ELF-1 (cell line): ENCODE data around the gene PDE3B.
"Not testable (repeated sequence)": the region's sequence is repeated elsewhere in the genome, so short reads cannot be mapped to it uniquely, and the experiment has no call there.

Experiments used
- DNase-seq: peaks from one replicate; pipeline ENCODE4 v3.0.0-alpha.2; 2016; ENCODE audit warnings: low read depth, low spot score

The PDE3B gene

GRCh38 chr11:14643697-14644225 lies at the start of gene PDE3B:
Gene PDE3B, plus strand, starts transcription at chr11:14643804. Its CDS starts 272 bp downstream, at chr11:14644076.
- DNase-seq = peak; percentile 92

- DNase-seq = not testable (repeated sequence)
These were observed 48.3 kb upstream of the PDE3B start for GRCh38 chr11:14595261-14595660.

- no peak for DNase-seq
These were observed 35.9 kb upstream of the PDE3B start for GRCh38 chr11:14607713-14608112.

GRCh38 chr11:14609902-14610301 lies 33.7 kb upstream of the PDE3B start:
- no peak for DNase-seq

- no peak for DNase-seq
These were observed 31.7 kb upstream of the PDE3B start for GRCh38 chr11:14611939-14612338.

- no peak for DNase-seq
These were observed 30.9 kb upstream of the PDE3B start for GRCh38 chr11:14612694-14613093.

GRCh38 chr11:14614091-14614622 lies 29.4 kb upstream of the PDE3B start:
- no peak for DNase-seq

- no peak for DNase-seq
These were observed 26.2 kb upstream of the PDE3B start for GRCh38 chr11:14617241-14618027.

GRCh38 chr11:14618060-14618459 lies 25.5 kb upstream of the PDE3B start:
- no peak for DNase-seq

- DNase-seq = no peak
These were observed 23.7 kb upstream of the PDE3B start for GRCh38 chr11:14619603-14620531.

- no peak for DNase-seq
These were observed 21.2 kb upstream of the PDE3B start for GRCh38 chr11:14622223-14622954.

- no peak for DNase-seq
These were observed 20.6 kb upstream of the PDE3B start for GRCh38 chr11:14623036-14623435.

- DNase-seq = no peak
These were observed 17.9 kb upstream of the PDE3B start for GRCh38 chr11:14625586-14626205.

GRCh38 chr11:14626650-14627049 lies 17.0 kb upstream of the PDE3B start:
- no peak for DNase-seq

GRCh38 chr11:14633506-14634224 lies 9.9 kb upstream of the PDE3B start:
- not testable (repeated sequence) for DNase-seq

- DNase-seq = no peak
These were observed 8.8 kb upstream of the PDE3B start for GRCh38 chr11:14634813-14635212.

GRCh38 chr11:14635546-14635945 lies 8.1 kb upstream of the PDE3B start:
- no peak for DNase-seq

GRCh38 chr11:14636119-14636518 lies 7.5 kb upstream of the PDE3B start:
- DNase-seq = no peak

- no peak for DNase-seq
These were observed 5.7 kb upstream of the PDE3B start for GRCh38 chr11:14637868-14638409.

GRCh38 chr11:14638561-14638960 lies 5.0 kb upstream of the PDE3B start:
- DNase-seq = no peak
